ENCODE measurements around the gene DLX4.

DLX4 gene

DNA sequence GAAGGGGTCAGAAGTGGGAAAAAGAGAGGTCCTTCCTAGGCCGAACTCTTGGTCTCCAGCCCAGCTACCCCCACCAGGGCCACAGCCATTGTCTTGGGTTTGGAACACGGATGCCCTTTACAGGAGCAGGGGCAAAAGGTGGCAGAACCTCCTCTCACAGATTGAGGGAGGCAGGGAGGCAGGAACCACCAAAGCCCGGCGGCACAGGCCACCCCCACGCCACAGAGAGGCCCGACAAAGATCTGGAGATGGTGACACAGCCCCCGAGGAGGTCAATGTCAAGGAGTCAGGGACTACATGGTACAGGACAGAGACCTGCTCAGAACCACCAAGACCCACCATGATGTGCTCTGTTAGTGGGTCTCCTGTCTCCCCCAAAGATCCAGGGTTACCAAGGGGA, 44.4 kb upstream of the DLX4 start:
- H3K9me3 ChIP-seq (ENCODE audit: control insufficient read depth, low read length) = no peaks in the 10 kb centered on the region
- no peak overlapping the region for H3K9ac ChIP-seq
- H3K79me2 ChIP-seq = no peaks in the 10 kb centered on the region
- TF ChIP-seq CTCF (IDR thresholded peaks at IDR 0.05) = no peak
- no peak overlapping the region for H3K27ac ChIP-seq
- H3K4me3 ChIP-seq (ENCODE audit: low read depth, low read length) = no peak overlapping the region
- no peaks in the 10 kb centered on the region for H3K4me1 ChIP-seq
- H3K27me3 ChIP-seq (ENCODE audit: control insufficient read depth, insufficient read depth, low read length) = no peaks in the 10 kb centered on the region
- no peak overlapping the region for H3K4me2 ChIP-seq (ENCODE audit: low read length)
- H2AFZ ChIP-seq = no peak overlapping the region
- no peaks in the 10 kb centered on the region for H3K36me3 ChIP-seq (ENCODE audit: control insufficient read depth, insufficient read depth, low read length)

DNA sequence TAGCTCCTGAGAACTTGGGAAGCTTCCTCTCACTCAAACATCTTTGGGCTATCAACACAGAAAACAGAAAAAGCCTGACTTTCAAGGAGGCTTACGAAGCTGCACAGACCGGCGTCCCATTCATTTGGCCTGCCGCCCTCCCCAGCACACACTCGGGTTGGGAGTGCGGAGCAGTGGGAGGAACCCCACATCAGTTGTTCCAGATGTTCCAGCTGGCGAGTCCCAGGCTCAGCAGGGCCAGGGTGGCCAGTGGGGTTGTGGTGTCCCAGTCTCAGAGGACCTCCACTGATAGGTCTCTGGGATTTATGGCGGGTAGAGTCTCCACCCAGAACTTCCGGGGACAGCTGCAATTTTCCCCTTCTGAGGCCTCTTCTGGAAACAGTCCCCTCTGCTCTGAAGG, 43.1 kb upstream of the DLX4 start:
- Histone ChIP-seq H3K4me3 (ENCODE audit: low read depth, low read length) (no peak overlapping the region), H3K4me2 (ENCODE audit: low read length) (no peak overlapping the region), H3K79me2 (no peaks in the 10 kb centered on the region), H3K4me1 (no peaks in the 10 kb centered on the region), H3K9me3 (ENCODE audit: control insufficient read depth, low read length) (no peaks in the 10 kb centered on the region), H2AFZ (no peak overlapping the region), H3K27me3 (ENCODE audit: control insufficient read depth, insufficient read depth, low read length) (no peaks in the 10 kb centered on the region), H3K27ac (no peak overlapping the region), H3K9ac (no peak overlapping the region), H3K36me3 (ENCODE audit: control insufficient read depth, insufficient read depth, low read length) (no peaks in the 10 kb centered on the region)
- TF ChIP-seq CTCF (IDR thresholded peaks at IDR 0.05) = no peak

GRCh38 chr17:49926886-49927285, 42.1 kb upstream of the DLX4 start:
- Histone ChIP-seq H3K4me1 (no peaks in the 10 kb centered on the region), H3K9ac (no peak overlapping the region), H3K27me3 (ENCODE audit: control insufficient read depth, insufficient read depth, low read length) (no peaks in the 10 kb centered on the region), H3K36me3 (ENCODE audit: control insufficient read depth, insufficient read depth, low read length) (no peaks in the 10 kb centered on the region), H3K79me2 (no peaks in the 10 kb centered on the region), H3K4me2 (ENCODE audit: low read length) (no peak overlapping the region), H3K9me3 (ENCODE audit: control insufficient read depth, low read length) (no peaks in the 10 kb centered on the region), H3K4me3 (ENCODE audit: low read depth, low read length) (no peak overlapping the region), H3K27ac (no peak overlapping the region), H2AFZ (no peak overlapping the region)
- TF ChIP-seq CTCF (IDR thresholded peaks at IDR 0.05) = no peak

- H3K36me3 ChIP-seq (ENCODE audit: control insufficient read depth, insufficient read depth, low read length) = no peaks in the 10 kb centered on the region
- H3K27ac ChIP-seq = no peak overlapping the region
- H3K9ac ChIP-seq = no peak overlapping the region
- no peak overlapping the region for H2AFZ ChIP-seq
- no peak overlapping the region for H3K4me3 ChIP-seq (ENCODE audit: low read depth, low read length)
- H3K9me3 ChIP-seq (ENCODE audit: control insufficient read depth, low read length) = no peaks in the 10 kb centered on the region
- H3K4me2 ChIP-seq (ENCODE audit: low read length) = no peak overlapping the region
- no peaks in the 10 kb centered on the region for H3K27me3 ChIP-seq (ENCODE audit: control insufficient read depth, insufficient read depth, low read length)
- H3K4me1 ChIP-seq = no peaks in the 10 kb centered on the region
- no peaks in the 10 kb centered on the region for H3K79me2 ChIP-seq
- TF ChIP-seq CTCF (IDR thresholded peaks at IDR 0.05) = no peak
Observed at GRCh38 chr17:49928126-49928800, 40.7 kb upstream of the DLX4 start.

- no peak overlapping the region for H3K27ac ChIP-seq
- no peaks in the 10 kb centered on the region for H3K36me3 ChIP-seq (ENCODE audit: control insufficient read depth, insufficient read depth, low read length)
- no peak for TF ChIP-seq CTCF (IDR thresholded peaks at IDR 0.05)
- no peaks in the 10 kb centered on the region for H3K9me3 ChIP-seq (ENCODE audit: control insufficient read depth, low read length)
- no peak overlapping the region for H3K4me3 ChIP-seq (ENCODE audit: low read depth, low read length)
- no peak overlapping the region for H3K9ac ChIP-seq
- no peaks in the 10 kb centered on the region for H3K27me3 ChIP-seq (ENCODE audit: control insufficient read depth, insufficient read depth, low read length)
- H3K4me1 ChIP-seq = no peaks in the 10 kb centered on the region
- H3K4me2 ChIP-seq (ENCODE audit: low read length) = no peak overlapping the region
- H3K79me2 ChIP-seq = no peaks in the 10 kb centered on the region
- H2AFZ ChIP-seq = no peak overlapping the region
Observed at GRCh38 chr17:49928837-49929475, 40.0 kb upstream of the DLX4 start.
